Measurements from ENCODE around the gene FBLN7. TPM values are rescaled to one million over a fixed set of nuclear protein-coding genes. Genes with fewer than 3 reads are reported as not detected.

The FBLN7 gene
- total and polyA plus RNA-seq, 2 experiments from 2014 or later = 0.16 TPM; not detected in 1

DNA sequence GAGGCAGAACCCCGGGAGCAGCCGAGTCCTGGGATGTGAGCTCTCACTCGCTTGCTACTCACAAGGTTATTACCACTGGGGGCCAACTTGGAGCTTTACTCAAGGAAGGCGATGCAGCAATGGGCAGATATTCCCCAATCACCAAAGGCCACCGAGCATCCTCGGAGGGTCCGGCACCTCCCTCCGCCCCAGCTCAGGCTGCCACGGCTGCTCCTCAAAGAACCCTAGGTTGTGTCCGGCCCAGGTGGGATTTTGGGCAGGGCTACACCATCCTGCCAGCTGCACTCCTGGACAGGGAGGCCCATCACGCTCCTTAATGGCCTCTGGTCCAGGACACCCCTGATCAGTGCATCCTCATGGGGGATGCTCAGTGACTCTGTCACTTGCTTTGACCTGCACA is 24.8 kb downstream of the FBLN7 start:
- no peak overlapping the region for H3K27ac Mint-ChIP-seq
- no peaks in the 10 kb centered on the region for H3K4me1 ChIP-seq (ENCODE audit: insufficient read depth)
- no peaks in the 10 kb centered on the region for H4K20me1 ChIP-seq (replicated peaks; ENCODE audit: insufficient read depth)
- DNase-seq (ENCODE audit: low spot score) (no peak), ATAC-seq (no peak)
- no peaks in the 10 kb centered on the region for H3K36me3 ChIP-seq (ENCODE audit: insufficient read depth)
- no peaks in the 10 kb centered on the region for H3K27me3 ChIP-seq (ENCODE audit: insufficient read depth)
- TF ChIP-seq POLR2AphosphoS5 (IDR thresholded peaks at IDR 0.05; ENCODE audit: low read depth) (no peak), CREB1 (CRISPR knock-in tag; IDR thresholded peaks at IDR 0.05; ENCODE audit: low read depth) (no peak), EZH2 (IDR thresholded peaks at IDR 0.05; ENCODE audit: low read depth, unreplicated experiment) (no peak), EZH2phosphoT487 (IDR thresholded peaks at IDR 0.05; ENCODE audit: unreplicated experiment) (no peak), NANOG (IDR thresholded peaks at IDR 0.05; ENCODE audit: borderline replicate concordance) (no peak), JUNB (IDR thresholded peaks at IDR 0.05; ENCODE audit: unreplicated experiment) (no peak), STAT1 (IDR thresholded peaks at IDR 0.05; ENCODE audit: unreplicated experiment) (no peak)
- TF ChIP-seq, protein P1, sequence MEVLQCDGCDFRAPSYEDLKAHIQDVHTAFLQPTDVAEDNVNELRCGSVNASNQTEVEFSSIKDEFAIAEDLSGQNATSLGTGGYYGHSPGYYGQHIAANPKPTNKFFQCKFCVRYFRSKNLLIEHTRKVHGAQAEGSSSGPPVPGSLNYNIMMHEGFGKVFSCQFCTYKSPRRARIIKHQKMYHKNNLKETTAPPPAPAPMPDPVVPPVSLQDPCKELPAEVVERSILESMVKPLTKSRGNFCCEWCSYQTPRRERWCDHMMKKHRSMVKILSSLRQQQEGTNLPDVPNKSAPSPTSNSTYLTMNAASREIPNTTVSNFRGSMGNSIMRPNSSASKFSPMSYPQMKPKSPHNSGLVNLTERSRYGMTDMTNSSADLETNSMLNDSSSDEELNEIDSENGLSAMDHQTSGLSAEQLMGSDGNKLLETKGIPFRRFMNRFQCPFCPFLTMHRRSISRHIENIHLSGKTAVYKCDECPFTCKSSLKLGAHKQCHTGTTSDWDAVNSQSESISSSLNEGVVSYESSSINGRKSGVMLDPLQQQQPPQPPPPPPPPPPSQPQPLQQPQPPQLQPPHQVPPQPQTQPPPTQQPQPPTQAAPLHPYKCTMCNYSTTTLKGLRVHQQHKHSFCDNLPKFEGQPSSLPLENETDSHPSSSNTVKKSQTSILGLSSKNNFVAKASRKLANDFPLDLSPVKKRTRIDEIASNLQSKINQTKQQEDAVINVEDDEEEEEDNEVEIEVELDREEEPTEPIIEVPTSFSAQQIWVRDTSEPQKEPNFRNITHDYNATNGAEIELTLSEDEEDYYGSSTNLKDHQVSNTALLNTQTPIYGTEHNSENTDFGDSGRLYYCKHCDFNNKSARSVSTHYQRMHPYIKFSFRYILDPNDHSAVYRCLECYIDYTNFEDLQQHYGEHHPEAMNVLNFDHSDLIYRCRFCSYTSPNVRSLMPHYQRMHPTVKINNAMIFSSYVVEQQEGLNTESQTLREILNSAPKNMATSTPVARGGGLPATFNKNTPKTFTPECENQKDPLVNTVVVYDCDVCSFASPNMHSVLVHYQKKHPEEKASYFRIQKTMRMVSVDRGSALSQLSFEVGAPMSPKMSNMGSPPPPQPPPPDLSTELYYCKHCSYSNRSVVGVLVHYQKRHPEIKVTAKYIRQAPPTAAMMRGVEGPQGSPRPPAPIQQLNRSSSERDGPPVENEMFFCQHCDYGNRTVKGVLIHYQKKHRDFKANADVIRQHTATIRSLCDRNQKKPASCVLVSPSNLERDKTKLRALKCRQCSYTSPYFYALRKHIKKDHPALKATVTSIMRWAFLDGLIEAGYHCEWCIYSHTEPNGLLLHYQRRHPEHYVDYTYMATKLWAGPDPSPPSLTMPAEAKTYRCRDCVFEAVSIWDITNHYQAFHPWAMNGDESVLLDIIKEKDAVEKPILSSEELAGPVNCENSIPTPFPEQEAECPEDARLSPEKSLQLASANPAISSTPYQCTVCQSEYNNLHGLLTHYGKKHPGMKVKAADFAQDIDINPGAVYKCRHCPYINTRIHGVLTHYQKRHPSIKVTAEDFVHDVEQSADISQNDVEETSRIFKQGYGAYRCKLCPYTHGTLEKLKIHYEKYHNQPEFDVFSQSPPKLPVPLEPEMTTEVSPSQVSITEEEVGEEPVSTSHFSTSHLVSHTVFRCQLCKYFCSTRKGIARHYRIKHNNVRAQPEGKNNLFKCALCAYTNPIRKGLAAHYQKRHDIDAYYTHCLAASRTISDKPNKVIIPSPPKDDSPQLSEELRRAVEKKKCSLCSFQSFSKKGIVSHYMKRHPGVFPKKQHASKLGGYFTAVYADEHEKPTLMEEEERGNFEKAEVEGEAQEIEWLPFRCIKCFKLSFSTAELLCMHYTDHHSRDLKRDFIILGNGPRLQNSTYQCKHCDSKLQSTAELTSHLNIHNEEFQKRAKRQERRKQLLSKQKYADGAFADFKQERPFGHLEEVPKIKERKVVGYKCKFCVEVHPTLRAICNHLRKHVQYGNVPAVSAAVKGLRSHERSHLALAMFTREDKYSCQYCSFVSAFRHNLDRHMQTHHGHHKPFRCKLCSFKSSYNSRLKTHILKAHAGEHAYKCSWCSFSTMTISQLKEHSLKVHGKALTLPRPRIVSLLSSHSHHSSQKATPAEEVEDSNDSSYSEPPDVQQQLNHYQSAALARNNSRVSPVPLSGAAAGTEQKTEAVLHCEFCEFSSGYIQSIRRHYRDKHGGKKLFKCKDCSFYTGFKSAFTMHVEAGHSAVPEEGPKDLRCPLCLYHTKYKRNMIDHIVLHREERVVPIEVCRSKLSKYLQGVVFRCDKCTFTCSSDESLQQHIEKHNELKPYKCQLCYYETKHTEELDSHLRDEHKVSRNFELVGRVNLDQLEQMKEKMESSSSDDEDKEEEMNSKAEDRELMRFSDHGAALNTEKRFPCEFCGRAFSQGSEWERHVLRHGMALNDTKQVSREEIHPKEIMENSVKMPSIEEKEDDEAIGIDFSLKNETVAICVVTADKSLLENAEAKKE (CRISPR knock-in tag; IDR thresholded peaks at IDR 0.05) = no peak
- TF ChIP-seq, protein P2, sequence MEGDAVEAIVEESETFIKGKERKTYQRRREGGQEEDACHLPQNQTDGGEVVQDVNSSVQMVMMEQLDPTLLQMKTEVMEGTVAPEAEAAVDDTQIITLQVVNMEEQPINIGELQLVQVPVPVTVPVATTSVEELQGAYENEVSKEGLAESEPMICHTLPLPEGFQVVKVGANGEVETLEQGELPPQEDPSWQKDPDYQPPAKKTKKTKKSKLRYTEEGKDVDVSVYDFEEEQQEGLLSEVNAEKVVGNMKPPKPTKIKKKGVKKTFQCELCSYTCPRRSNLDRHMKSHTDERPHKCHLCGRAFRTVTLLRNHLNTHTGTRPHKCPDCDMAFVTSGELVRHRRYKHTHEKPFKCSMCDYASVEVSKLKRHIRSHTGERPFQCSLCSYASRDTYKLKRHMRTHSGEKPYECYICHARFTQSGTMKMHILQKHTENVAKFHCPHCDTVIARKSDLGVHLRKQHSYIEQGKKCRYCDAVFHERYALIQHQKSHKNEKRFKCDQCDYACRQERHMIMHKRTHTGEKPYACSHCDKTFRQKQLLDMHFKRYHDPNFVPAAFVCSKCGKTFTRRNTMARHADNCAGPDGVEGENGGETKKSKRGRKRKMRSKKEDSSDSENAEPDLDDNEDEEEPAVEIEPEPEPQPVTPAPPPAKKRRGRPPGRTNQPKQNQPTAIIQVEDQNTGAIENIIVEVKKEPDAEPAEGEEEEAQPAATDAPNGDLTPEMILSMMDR (conservative IDR thresholded peaks at IDR 0.05; ENCODE audit: low read depth in 2 of 2) = no peak
- TF ChIP-seq, protein P3, sequence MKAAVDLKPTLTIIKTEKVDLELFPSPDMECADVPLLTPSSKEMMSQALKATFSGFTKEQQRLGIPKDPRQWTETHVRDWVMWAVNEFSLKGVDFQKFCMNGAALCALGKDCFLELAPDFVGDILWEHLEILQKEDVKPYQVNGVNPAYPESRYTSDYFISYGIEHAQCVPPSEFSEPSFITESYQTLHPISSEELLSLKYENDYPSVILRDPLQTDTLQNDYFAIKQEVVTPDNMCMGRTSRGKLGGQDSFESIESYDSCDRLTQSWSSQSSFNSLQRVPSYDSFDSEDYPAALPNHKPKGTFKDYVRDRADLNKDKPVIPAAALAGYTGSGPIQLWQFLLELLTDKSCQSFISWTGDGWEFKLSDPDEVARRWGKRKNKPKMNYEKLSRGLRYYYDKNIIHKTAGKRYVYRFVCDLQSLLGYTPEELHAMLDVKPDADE (IDR thresholded peaks at IDR 0.05) = no peak
- H3K36me3 Mint-ChIP-seq (ENCODE audit: low read depth) = no peaks in the 10 kb centered on the region
- no peak overlapping the region for H3K27ac ChIP-seq (ENCODE audit: low read depth)
- no peak overlapping the region for H3K4me3 ChIP-seq
- H3K4me1 Mint-ChIP-seq = no peaks in the 10 kb centered on the region; the same call in 2 of the 3 replicates
- H3F3A ChIP-seq (replicated peaks; ENCODE audit: low read depth) = no peaks in the 10 kb centered on the region
- H3K4me3 Mint-ChIP-seq = no peak overlapping the region
- H2AFZ ChIP-seq = no peak overlapping the region
- H3K9me2 ChIP-seq (ENCODE audit: insufficient read depth) = peaks cover 1% of the 10 kb centered on the region; the same call in 1 of the 2 replicates
- no peaks in the 10 kb centered on the region for H3K9me3 Mint-ChIP-seq
- peaks cover 9% of the 10 kb centered on the region for H3K27me3 Mint-ChIP-seq (ENCODE audit: insufficient read depth, low read depth, poor library complexity)
- H3K79me2 ChIP-seq (replicated peaks; ENCODE audit: insufficient read depth) = no peaks in the 10 kb centered on the region
- H3K4me2 ChIP-seq = no peak overlapping the region

Data from GM23338 (cell line).